K562 (cell line): Measurements from ENCODE around the gene MED28. TPM values are rescaled to one million over a fixed set of nuclear protein-coding genes. Genes with fewer than 3 reads are reported as not detected.
A peak's percentile ranks its signal among the peaks of the same experiment; 100 is the strongest.

Source experiments
- BRCA1 ChIP-seq, 2 experiments: fragments of 450-650 bp in 1 of 2; sonication (generic) in 1 of 2; formaldehyde crosslinking in 1 of 2; IDR thresholded peaks; 2 replicates each; pipeline versions ENCODE4 v1.5.0 to v1.6.1; 2017 to 2020; ENCODE audit warnings: mild to moderate bottlenecking in 1 of 2, missing genetic modification reagents in 1 of 2
- GATA2 ChIP-seq: sonication (generic); formaldehyde crosslinking; IDR thresholded peaks from 2 replicates; pipeline ENCODE4 v1.4.0; 2020; ENCODE audit warnings: mild to moderate bottlenecking, missing genetic modification reagents
- KDM5B ChIP-seq: fragments of 200-600 bp; sonication (generic); IDR thresholded peaks from 2 replicates; pipeline ENCODE4 v1.6.1; 2012; ENCODE audit warnings: low read depth, mild to moderate bottlenecking, moderate library complexity, low read length, control low read depth, inconsistent platforms; ENCODE audit not compliant: insufficient replicate concordance
- NCOA1 ChIP-seq: fragments of 450-650 bp; IDR thresholded peaks from 2 replicates; pipeline ENCODE4 v1.6.1; 2016; ENCODE audit warnings: low read depth
- POU5F1 ChIP-seq: fragments of 150-350 bp; IDR thresholded peaks from 2 replicates; pipeline ENCODE4 v1.6.1; 2014; ENCODE audit warnings: borderline replicate concordance, low read length, low read depth, mild to moderate bottlenecking; ENCODE audit not compliant: partially characterized antibody
- polyA plus RNA-seq, 8 experiments: library from polyadenylated mRNA; depleted of rRNA in 4 of 8; stranded (reverse) in 5 of 8; unstranded in 3 of 8; fragments of >200 nt; fragmentation: Nextera tagmentation in 2 of 8; fragmentation: Illumina TruSeq in 1 of 8; extraction: Ambion mirVana in 2 of 8; extraction: Trizol in 1 of 8; gene quantifications; 2 replicates each; pipeline versions ENCODE4 v1.2.1 to v1.2.3, GENCODE V29; 2011 to 2014; ENCODE audit warnings: inconsistent platforms in 1 of 8, missing spikeins in 1 of 8
- total RNA-seq, 7 experiments: library from RNA; depleted of rRNA in 6 of 7; stranded (reverse); fragments of >200 nt in 6 of 7; fragmentation: Illumina TruSeq in 2 of 7; extraction: Trizol in 2 of 7; gene quantifications; 2 replicates each; pipeline versions ENCODE4 v1.2.1 to v1.2.3, GENCODE V29; 2011 to 2021; ENCODE audit warnings: low replicate concordance in 1 of 7
- TF ChIP-seq, protein P1 (sequence below), 2 experiments: fragments of 450-650 bp; formaldehyde crosslinking in 1 of 2; IDR thresholded peaks; 2 replicates each; pipeline versions ENCODE4 v1.4.0 to v1.6.1; 2014 to 2020; ENCODE audit warnings: mild to moderate bottlenecking in 2 of 2, borderline replicate concordance in 1 of 2, low read depth in 1 of 2

Gene MED28
- total and polyA plus RNA-seq, 9 of the 15 experiments (the other 6 are each of a cell fraction or from before 2014, with no cell fraction given) = 15.5 to 93.8 (median 50.5) TPM

DNA sequence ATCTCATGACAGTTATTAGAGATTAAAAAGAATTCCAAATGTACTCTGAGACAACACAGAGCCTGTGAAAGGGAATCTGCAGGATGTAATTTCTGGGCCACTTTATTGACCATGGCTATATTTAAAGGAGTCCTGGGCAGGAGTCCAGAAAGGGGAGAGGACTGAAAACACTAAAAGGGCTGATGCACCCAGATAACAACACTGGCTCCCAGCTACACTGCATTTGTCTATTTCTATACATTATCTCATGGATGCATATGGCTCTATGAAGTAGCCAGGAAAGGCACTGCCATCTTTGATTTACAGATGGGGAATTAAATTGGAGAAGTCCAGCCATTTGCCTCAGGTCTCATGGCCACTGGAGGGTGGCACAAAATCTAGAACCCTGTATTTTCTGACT is 56.0 kb downstream of the MED28 start (continued):
- no peak for TF ChIP-seq BRCA1 (IDR thresholded peaks at IDR 0.05)
- no peak for TF ChIP-seq BRCA1 (CRISPR knock-in tag; IDR thresholded peaks at IDR 0.05)
- TF ChIP-seq GATA2 = peak; percentile 86
- no peak for TF ChIP-seq KDM5B
- TF ChIP-seq, protein P1, sequence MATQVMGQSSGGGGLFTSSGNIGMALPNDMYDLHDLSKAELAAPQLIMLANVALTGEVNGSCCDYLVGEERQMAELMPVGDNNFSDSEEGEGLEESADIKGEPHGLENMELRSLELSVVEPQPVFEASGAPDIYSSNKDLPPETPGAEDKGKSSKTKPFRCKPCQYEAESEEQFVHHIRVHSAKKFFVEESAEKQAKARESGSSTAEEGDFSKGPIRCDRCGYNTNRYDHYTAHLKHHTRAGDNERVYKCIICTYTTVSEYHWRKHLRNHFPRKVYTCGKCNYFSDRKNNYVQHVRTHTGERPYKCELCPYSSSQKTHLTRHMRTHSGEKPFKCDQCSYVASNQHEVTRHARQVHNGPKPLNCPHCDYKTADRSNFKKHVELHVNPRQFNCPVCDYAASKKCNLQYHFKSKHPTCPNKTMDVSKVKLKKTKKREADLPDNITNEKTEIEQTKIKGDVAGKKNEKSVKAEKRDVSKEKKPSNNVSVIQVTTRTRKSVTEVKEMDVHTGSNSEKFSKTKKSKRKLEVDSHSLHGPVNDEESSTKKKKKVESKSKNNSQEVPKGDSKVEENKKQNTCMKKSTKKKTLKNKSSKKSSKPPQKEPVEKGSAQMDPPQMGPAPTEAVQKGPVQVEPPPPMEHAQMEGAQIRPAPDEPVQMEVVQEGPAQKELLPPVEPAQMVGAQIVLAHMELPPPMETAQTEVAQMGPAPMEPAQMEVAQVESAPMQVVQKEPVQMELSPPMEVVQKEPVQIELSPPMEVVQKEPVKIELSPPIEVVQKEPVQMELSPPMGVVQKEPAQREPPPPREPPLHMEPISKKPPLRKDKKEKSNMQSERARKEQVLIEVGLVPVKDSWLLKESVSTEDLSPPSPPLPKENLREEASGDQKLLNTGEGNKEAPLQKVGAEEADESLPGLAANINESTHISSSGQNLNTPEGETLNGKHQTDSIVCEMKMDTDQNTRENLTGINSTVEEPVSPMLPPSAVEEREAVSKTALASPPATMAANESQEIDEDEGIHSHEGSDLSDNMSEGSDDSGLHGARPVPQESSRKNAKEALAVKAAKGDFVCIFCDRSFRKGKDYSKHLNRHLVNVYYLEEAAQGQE (IDR thresholded peaks at IDR 0.05; ENCODE audit: borderline replicate concordance) = no peak
- TF ChIP-seq, protein P1 (CRISPR knock-in tag; IDR thresholded peaks at IDR 0.05; ENCODE audit: low read depth) = no peak
- no peak for TF ChIP-seq POU5F1
- peak; percentile 65; the same call in 1 of the 2 replicates for TF ChIP-seq NCOA1
